Activated CD4-positive, alpha-beta T cell treated with anti-CD3 and anti-CD28 coated beads for 36 hours (primary cell): ENCODE results near the gene E2F1. TPM values are rescaled to one million over a fixed set of nuclear protein-coding genes. Genes with fewer than 3 reads are reported as not detected.
"Not testable (repeated sequence)": the region's sequence is repeated elsewhere in the genome, so short reads cannot be mapped to it uniquely, and the experiment has no call there.

Experiments
- ATAC-seq: fragments of 200-7000 bp; cut with Tn5 transposase; one replicate; pipeline ENCODE4 v1.10.0; 2021; ENCODE audit warnings: mild to moderate bottlenecking, moderate library complexity
- CTCF ChIA-PET: fragments of 350-600 bp; sonication (Branson Sonifier 250); formaldehyde crosslinking; loops from one replicate; lab custom pipeline; 2021; ENCODE audit warnings: antibody characterized with exemption; lab: Charles Lee
- POLR2A ChIA-PET: fragments of 350-600 bp; sonication (Branson Sonifier 250); formaldehyde crosslinking; loops from one replicate; lab custom pipeline; 2021; ENCODE audit warnings: antibody characterized with exemption, inconsistent platforms; lab: Charles Lee
- DNase-seq: peaks from one replicate; pipeline ENCODE4 v3.0.0-alpha.2; 2020
- H3K27ac Mint-ChIP-seq: one replicate; pipeline ENCODE4 v1.8.0; 2021; ENCODE audit warnings: mixed read lengths
- H3K27me3 Mint-ChIP-seq: one replicate; pipeline ENCODE4 v1.8.0; 2021; ENCODE audit warnings: mixed read lengths
- H3K36me3 Mint-ChIP-seq: one replicate; pipeline ENCODE4 v1.8.0; 2021; ENCODE audit warnings: low read depth, mixed read lengths
- H3K4me1 Mint-ChIP-seq: one replicate; pipeline ENCODE4 v1.8.0; 2021; ENCODE audit warnings: mixed read lengths
- H3K4me3 Mint-ChIP-seq: one replicate; pipeline ENCODE4 v1.8.0; 2021; ENCODE audit warnings: mild to moderate bottlenecking, moderate library complexity, mixed read lengths
- H3K9me3 Mint-ChIP-seq: one replicate; pipeline ENCODE4 v1.8.0; 2021; ENCODE audit warnings: low read depth, mixed read lengths
- intact Hi-C, 2 experiments: fragments of 100-400 bp; cut with DNase I in 1 of 2; cut with micrococcal nuclease in 1 of 2; formaldehyde crosslinking; loops; one replicate each; pipeline versions ENCODE4 v1.14.2 to v1.15.1; 2022 to 2024; cut with DNase I, micrococcal nuclease
- total RNA-seq, 2 experiments: library from RNA; stranded (reverse); gene quantifications; one replicate each; pipeline ENCODE4 v1.2.3, GENCODE V29; 2021

The E2F1 gene
- total RNA-seq, 2 experiments from 2014 or later, result 45.9 to 50.9 TPM

GRCh38 chr20:33649201-33649681 is 36.9 kb downstream of the E2F1 start:
- Mint-ChIP-seq H3K27me3 (no peaks in the 10 kb centered on the region), H3K4me3 (no peak overlapping the region), H3K9me3 (no peaks in the 10 kb centered on the region), H3K36me3 (peaks cover 7% of the 10 kb centered on the region), H3K4me1 (peaks cover 50% of the 10 kb centered on the region), H3K27ac (peak overlapping the region; percentile 4)
- no peak for DNase-seq
- intact Hi-C loops, result no loop called here
- ChIA-PET POLR2A (no interaction called here), CTCF (interaction anchor here (0.6 to 0.9 kb wide), 3 partner anchors 55 to 192 kb away, joined by 3 read pairs; no protein-coding TSS in a partner anchor)
- no peak for ATAC-seq

GRCh38 chr20:33648396-33649004 is 37.7 kb downstream of the E2F1 start:
- H3K9me3 Mint-ChIP-seq, result no peaks in the 10 kb centered on the region
- H3K27me3 Mint-ChIP-seq, result no peaks in the 10 kb centered on the region
- DNase-seq (no peak), ATAC-seq (no peak)
- peaks cover 45% of the 10 kb centered on the region for H3K4me1 Mint-ChIP-seq
- CTCF ChIA-PET, result interaction anchor here (0.6 kb wide), 2 partner anchors 54 to 87 kb away, joined by 3 read pairs; no protein-coding TSS in a partner anchor
- H3K27ac Mint-ChIP-seq, result no peak overlapping the region
- peaks cover 7% of the 10 kb centered on the region for H3K36me3 Mint-ChIP-seq
- intact Hi-C loops, result no loop called here
- H3K4me3 Mint-ChIP-seq, result no peak overlapping the region
- POLR2A ChIA-PET, result no interaction called here

GRCh38 chr20:33647603-33648395 is 38.4 kb downstream of the E2F1 start:
- no peak overlapping the region for H3K4me3 Mint-ChIP-seq
- intact Hi-C loops, result no loop called here
- ChIA-PET POLR2A (no interaction called here), CTCF (no interaction called here)
- ATAC-seq (no peak), DNase-seq (no peak)
- H3K4me1 Mint-ChIP-seq, result peaks cover 38% of the 10 kb centered on the region
- H3K27me3 Mint-ChIP-seq, result no peaks in the 10 kb centered on the region
- H3K9me3 Mint-ChIP-seq, result no peaks in the 10 kb centered on the region
- peaks cover 7% of the 10 kb centered on the region for H3K36me3 Mint-ChIP-seq
- H3K27ac Mint-ChIP-seq, result no peak overlapping the region

- intact Hi-C loops, POLR2A ChIA-PET, H3K27me3 Mint-ChIP-seq, H3K4me3 Mint-ChIP-seq, H3K36me3 Mint-ChIP-seq, H3K9me3 Mint-ChIP-seq, ATAC-seq, CTCF ChIA-PET, H3K27ac Mint-ChIP-seq, DNase-seq: not testable (repeated sequence)
- peaks cover 31% of the 10 kb centered on the region for H3K4me1 Mint-ChIP-seq
Observed at GRCh38 chr20:33646959-33647602, 39.1 kb downstream of the E2F1 start.

GRCh38 chr20:33646191-33646590 is 40.0 kb downstream of the E2F1 start:
- H3K27ac Mint-ChIP-seq, result no peak overlapping the region
- H3K4me1 Mint-ChIP-seq, result peaks cover 22% of the 10 kb centered on the region
- DNase-seq (no peak), ATAC-seq (no peak)
- intact Hi-C loops, result no loop called here
- H3K27me3 Mint-ChIP-seq, result no peaks in the 10 kb centered on the region
- no peak overlapping the region for H3K4me3 Mint-ChIP-seq
- ChIA-PET CTCF (no interaction called here), POLR2A (no interaction called here)
- H3K36me3 Mint-ChIP-seq, result peaks cover 9% of the 10 kb centered on the region
- no peaks in the 10 kb centered on the region for H3K9me3 Mint-ChIP-seq

GRCh38 chr20:33645396-33645795 is 40.8 kb downstream of the E2F1 start:
- Mint-ChIP-seq H3K4me1 (peaks cover 22% of the 10 kb centered on the region), H3K27ac (no peak overlapping the region), H3K27me3 (no peaks in the 10 kb centered on the region), H3K4me3 (no peak overlapping the region), H3K9me3 (no peaks in the 10 kb centered on the region), H3K36me3 (peaks cover 10% of the 10 kb centered on the region)
- CTCF ChIA-PET, result no interaction called here
- POLR2A ChIA-PET, result no interaction called here
- intact Hi-C loops, result no loop called here
- ATAC-seq (no peak), DNase-seq (no peak)

- H3K27ac Mint-ChIP-seq, result no peak overlapping the region
- H3K36me3 Mint-ChIP-seq, result peaks cover 14% of the 10 kb centered on the region
- ChIA-PET POLR2A (no interaction called here), CTCF (no interaction called here)
- ATAC-seq (no peak), DNase-seq (no peak)
- intact Hi-C loops, result no loop called here
- H3K4me3 Mint-ChIP-seq, result no peak overlapping the region
- H3K27me3 Mint-ChIP-seq, result no peaks in the 10 kb centered on the region
- no peaks in the 10 kb centered on the region for H3K9me3 Mint-ChIP-seq
- peaks cover 22% of the 10 kb centered on the region for H3K4me1 Mint-ChIP-seq
Observed at GRCh38 chr20:33645072-33645358, 41.2 kb downstream of the E2F1 start.

GRCh38 chr20:33644313-33645071 is 41.7 kb downstream of the E2F1 start:
- Mint-ChIP-seq H3K36me3 (peaks cover 16% of the 10 kb centered on the region), H3K9me3 (no peaks in the 10 kb centered on the region), H3K27me3 (no peaks in the 10 kb centered on the region), H3K27ac (no peak overlapping the region), H3K4me3 (no peak overlapping the region), H3K4me1 (peaks cover 17% of the 10 kb centered on the region)
- no peak for ATAC-seq
- POLR2A ChIA-PET, result no interaction called here
- DNase-seq, result no peak
- intact Hi-C loops, result no loop called here
- CTCF ChIA-PET, result no interaction called here

GRCh38 chr20:33640287-33640686 is 45.9 kb downstream of the E2F1 start:
- no peaks in the 10 kb centered on the region for H3K4me1 Mint-ChIP-seq
- CTCF ChIA-PET, result no interaction called here
- H3K4me3 Mint-ChIP-seq, result no peak overlapping the region
- peak overlapping the region; percentile 5 for H3K27ac Mint-ChIP-seq
- peaks cover 15% of the 10 kb centered on the region for H3K36me3 Mint-ChIP-seq
- POLR2A ChIA-PET, result interaction anchor here (0.7 kb wide), 1 partner anchor 228 kb away, joined by 9 read pairs; no protein-coding TSS in a partner anchor
- ATAC-seq (no peak), DNase-seq (no peak)
- intact Hi-C loops, result no loop called here
- no peaks in the 10 kb centered on the region for H3K27me3 Mint-ChIP-seq
- H3K9me3 Mint-ChIP-seq, result no peaks in the 10 kb centered on the region

- DNase-seq, result no peak
- peaks cover 5% of the 10 kb centered on the region for H3K4me1 Mint-ChIP-seq
- peaks cover 18% of the 10 kb centered on the region for H3K36me3 Mint-ChIP-seq
- H3K27me3 Mint-ChIP-seq, result no peaks in the 10 kb centered on the region
- H3K4me3 Mint-ChIP-seq, result no peak overlapping the region
- CTCF ChIA-PET, result interaction anchor here (0.6 kb wide), 1 partner anchor 152 kb away, joined by 3 read pairs; no protein-coding TSS in a partner anchor
- POLR2A ChIA-PET, result no interaction called here
- ATAC-seq, result no peak
- H3K27ac Mint-ChIP-seq, result no peak overlapping the region
- H3K9me3 Mint-ChIP-seq, result no peaks in the 10 kb centered on the region
- intact Hi-C loops, result no loop called here
Observed at GRCh38 chr20:33636776-33637175, 49.4 kb downstream of the E2F1 start.

- Mint-ChIP-seq H3K27me3 (no peaks in the 10 kb centered on the region), H3K27ac (no peak overlapping the region), H3K36me3 (peaks cover 23% of the 10 kb centered on the region), H3K4me3 (no peak overlapping the region), H3K4me1 (peaks cover 5% of the 10 kb centered on the region), H3K9me3 (no peaks in the 10 kb centered on the region)
- CTCF ChIA-PET, result no interaction called here
- POLR2A ChIA-PET, result no interaction called here
- DNase-seq (no peak), ATAC-seq (no peak)
- intact Hi-C loops, result no loop called here
Observed at GRCh38 chr20:33635341-33635740, 50.8 kb downstream of the E2F1 start.
